Keratinocyte (primary cell): ENCODE data around the gene ZNF365.

Experiments used
- EZH2 ChIP-seq: IDR thresholded peaks from one replicate; pipeline ENCODE4 v1.6.1; 2012; ENCODE audit warnings: inconsistent platforms, mild to moderate bottlenecking, low read length, moderate library complexity
- TF ChIP-seq, protein P1 (sequence below), 3 experiments: IDR thresholded peaks in 1 of 3; conservative IDR thresholded peaks in 1 of 3; optimal IDR thresholded peaks in 1 of 3; 2 replicates in 2 of 3; 3 replicates in 1 of 3; pipeline versions ENCODE3 to v1.5.1; 2011; ENCODE audit warnings: low read length in 3 of 3, mild to moderate bottlenecking in 3 of 3, moderate library complexity in 2 of 3, control low read depth in 1 of 3, inconsistent platforms in 1 of 3; ENCODE audit not compliant: insufficient read depth in 2 of 3; ENCODE audit errors: extremely low read depth in 1 of 3

DNA sequence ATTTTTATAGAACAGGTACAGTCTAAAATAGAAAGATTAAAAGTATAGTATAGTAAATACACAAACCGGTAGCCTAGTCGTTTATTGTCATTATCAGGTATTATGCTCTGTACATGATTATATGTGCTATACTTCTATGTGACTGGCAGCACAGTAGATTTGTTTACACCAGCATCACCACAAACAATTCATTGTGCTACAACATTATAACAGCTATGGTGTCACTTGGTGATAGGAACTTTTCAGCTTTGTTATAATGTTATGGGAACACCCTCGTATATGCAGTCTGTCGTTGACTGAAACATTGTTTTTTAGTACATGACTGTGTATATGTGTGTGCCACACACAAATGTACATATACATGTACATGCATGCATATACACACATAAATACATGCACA is 19.1 kb downstream of the ZNF365 start:
- TF ChIP-seq, protein P1, sequence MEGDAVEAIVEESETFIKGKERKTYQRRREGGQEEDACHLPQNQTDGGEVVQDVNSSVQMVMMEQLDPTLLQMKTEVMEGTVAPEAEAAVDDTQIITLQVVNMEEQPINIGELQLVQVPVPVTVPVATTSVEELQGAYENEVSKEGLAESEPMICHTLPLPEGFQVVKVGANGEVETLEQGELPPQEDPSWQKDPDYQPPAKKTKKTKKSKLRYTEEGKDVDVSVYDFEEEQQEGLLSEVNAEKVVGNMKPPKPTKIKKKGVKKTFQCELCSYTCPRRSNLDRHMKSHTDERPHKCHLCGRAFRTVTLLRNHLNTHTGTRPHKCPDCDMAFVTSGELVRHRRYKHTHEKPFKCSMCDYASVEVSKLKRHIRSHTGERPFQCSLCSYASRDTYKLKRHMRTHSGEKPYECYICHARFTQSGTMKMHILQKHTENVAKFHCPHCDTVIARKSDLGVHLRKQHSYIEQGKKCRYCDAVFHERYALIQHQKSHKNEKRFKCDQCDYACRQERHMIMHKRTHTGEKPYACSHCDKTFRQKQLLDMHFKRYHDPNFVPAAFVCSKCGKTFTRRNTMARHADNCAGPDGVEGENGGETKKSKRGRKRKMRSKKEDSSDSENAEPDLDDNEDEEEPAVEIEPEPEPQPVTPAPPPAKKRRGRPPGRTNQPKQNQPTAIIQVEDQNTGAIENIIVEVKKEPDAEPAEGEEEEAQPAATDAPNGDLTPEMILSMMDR (optimal IDR thresholded peaks at IDR 0.05 in 1 of 3, IDR thresholded peaks at IDR 0.05 in 1 of 3, conservative IDR thresholded peaks at IDR 0.05 in 1 of 3; ENCODE audit: extremely low read depth in 1 of 3, insufficient read depth in 2 of 3, low read length in 3 of 3) = no peak
- TF ChIP-seq EZH2 = no peak
